ENCODE measurements around the gene CEACAM1.
"Not testable (repeated sequence)": the region's sequence is repeated elsewhere in the genome, so short reads cannot be mapped to it uniquely, and the experiment has no call there.

CEACAM1 gene

GRCh38 chr19:42461700-42462324, 66.5 kb downstream of the CEACAM1 start:
- TF ChIP-seq, protein P1, sequence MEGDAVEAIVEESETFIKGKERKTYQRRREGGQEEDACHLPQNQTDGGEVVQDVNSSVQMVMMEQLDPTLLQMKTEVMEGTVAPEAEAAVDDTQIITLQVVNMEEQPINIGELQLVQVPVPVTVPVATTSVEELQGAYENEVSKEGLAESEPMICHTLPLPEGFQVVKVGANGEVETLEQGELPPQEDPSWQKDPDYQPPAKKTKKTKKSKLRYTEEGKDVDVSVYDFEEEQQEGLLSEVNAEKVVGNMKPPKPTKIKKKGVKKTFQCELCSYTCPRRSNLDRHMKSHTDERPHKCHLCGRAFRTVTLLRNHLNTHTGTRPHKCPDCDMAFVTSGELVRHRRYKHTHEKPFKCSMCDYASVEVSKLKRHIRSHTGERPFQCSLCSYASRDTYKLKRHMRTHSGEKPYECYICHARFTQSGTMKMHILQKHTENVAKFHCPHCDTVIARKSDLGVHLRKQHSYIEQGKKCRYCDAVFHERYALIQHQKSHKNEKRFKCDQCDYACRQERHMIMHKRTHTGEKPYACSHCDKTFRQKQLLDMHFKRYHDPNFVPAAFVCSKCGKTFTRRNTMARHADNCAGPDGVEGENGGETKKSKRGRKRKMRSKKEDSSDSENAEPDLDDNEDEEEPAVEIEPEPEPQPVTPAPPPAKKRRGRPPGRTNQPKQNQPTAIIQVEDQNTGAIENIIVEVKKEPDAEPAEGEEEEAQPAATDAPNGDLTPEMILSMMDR (IDR thresholded peaks at IDR 0.05; ENCODE audit: extremely low read depth, missing control alignments) = no peak
- DNase-seq (ENCODE audit: low spot score) = no peak

GRCh38 chr19:42461231-42461630, 67.0 kb downstream of the CEACAM1 start:
- not testable (repeated sequence) for DNase-seq (ENCODE audit: low spot score)

DNA sequence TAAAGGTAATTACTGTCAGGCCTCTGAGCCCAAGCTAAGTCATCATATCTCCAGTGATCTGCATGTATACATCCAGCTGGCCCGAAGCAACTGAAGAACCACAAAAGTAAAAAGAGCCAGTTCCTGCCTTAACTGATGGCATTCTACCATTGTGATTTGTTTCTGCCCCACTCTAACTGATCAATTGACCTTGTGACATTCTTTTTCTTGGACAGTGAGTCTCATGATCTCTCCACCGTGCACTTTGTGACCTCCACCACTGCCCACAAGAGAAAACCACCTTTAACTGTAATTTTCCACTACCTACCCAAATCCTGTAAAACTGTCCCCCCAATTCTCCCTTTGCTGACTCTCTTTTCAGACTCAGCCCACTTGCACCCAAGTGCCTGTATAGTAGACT, 68.4 kb downstream of the CEACAM1 start:
- no peak for DNase-seq (ENCODE audit: low spot score)

More for the DNA sequence above, 68.4 kb downstream of the CEACAM1 start:
- TF ChIP-seq, protein P1 (IDR thresholded peaks at IDR 0.05; ENCODE audit: extremely low read depth, missing control alignments) = no peak
